Naive thymus-derived CD8-positive, alpha-beta T cell (primary cell): ENCODE measurements around the gene DUSP22. TPM values are rescaled to one million over a fixed set of nuclear protein-coding genes. Genes with fewer than 3 reads are reported as not detected.

ENCODE experiments used
- ATAC-seq, 2 donors: fragments of 150-1000 bp; cut with Tn5 transposase in 1 of 2; sonication (Bioruptor Pico), chemical (Tn5 transposase) in 1 of 2; 1 replicate in 1 of 2; 2 replicates in 1 of 2; pipeline ENCODE4 v1.10.0; 2021; ENCODE audit warnings: mild to moderate bottlenecking in 2 of 2, moderate library complexity in 2 of 2
- POLR2A ChIA-PET: fragments of 350-600 bp; sonication (Branson Sonifier 250); formaldehyde crosslinking; loops from one replicate; lab custom pipeline; 2021; ENCODE audit warnings: antibody characterized with exemption; lab: Charles Lee
- DNase-seq, 10 donors: peaks; one replicate each; pipeline versions ENCODE4 v3.0.0 to v3.0.0-alpha.2; 2020 to 2022
- H3K27ac Mint-ChIP-seq, 10 donors: one replicate each; pipeline ENCODE4 v1.8.0; 2020 to 2022; ENCODE audit warnings: mild to moderate bottlenecking in 10 of 10, mixed read lengths in 10 of 10, moderate library complexity in 4 of 10, inconsistent platforms in 1 of 10
- H3K27me3 Mint-ChIP-seq, 5 donors: one replicate each; pipeline ENCODE4 v1.8.0; 2021 to 2022; ENCODE audit warnings: mixed read lengths in 5 of 5
- H3K36me3 Mint-ChIP-seq, 3 donors: one replicate each; pipeline ENCODE4 v1.8.0; 2020 to 2022; ENCODE audit warnings: mixed read lengths in 3 of 3, mild to moderate bottlenecking in 2 of 3, inconsistent platforms in 1 of 3
- H3K4me1 Mint-ChIP-seq, 4 donors: one replicate each; pipeline ENCODE4 v1.8.0; 2021 to 2022; ENCODE audit warnings: mixed read lengths in 4 of 4
- H3K4me3 Mint-ChIP-seq, 10 donors: one replicate each; pipeline ENCODE4 v1.8.0; 2020 to 2022; ENCODE audit warnings: mild to moderate bottlenecking in 10 of 10, mixed read lengths in 10 of 10, moderate library complexity in 6 of 10, inconsistent platforms in 1 of 10
- H3K9me3 Mint-ChIP-seq, 9 donors: one replicate each; pipeline ENCODE4 v1.8.0; 2020 to 2022; ENCODE audit warnings: mixed read lengths in 9 of 9, mild to moderate bottlenecking in 3 of 9, inconsistent platforms in 1 of 9, moderate library complexity in 1 of 9
- polyA plus RNA-seq, 3 donors: library from polyadenylated mRNA; unstranded; fragments of 300-500 nt; fragmentation: Illumina TruSeq; gene quantifications; one replicate each; pipeline ENCODE4 v1.2.3, GENCODE V29; 2021
- total RNA-seq, 8 experiments: library from RNA in 2 of 8; stranded (reverse) in 2 of 8; gene quantifications; one replicate each; pipeline ENCODE4 v1.2.3 and lab custom pipeline; 2021 to 2026

Gene DUSP22
- total and polyA plus RNA-seq, 5 experiments from 2014 or later = 40.1 to 46.0 (median 43.0) TPM

GRCh38 chr6:349491-349921 lies 57.2 kb downstream of the DUSP22 start:
- POLR2A ChIA-PET = no interaction called here
- Mint-ChIP-seq H3K27me3 (no peaks in the 10 kb centered on the region), H3K36me3 (peaks cover 0 to 66% (median 19%) of the 10 kb centered on the region in 3 donors), H3K4me1 (peaks cover 1 to 15% (median 6%) of the 10 kb centered on the region in 4 donors), H3K4me3 (no peak overlapping the region), H3K9me3 (peaks cover 0 to 16% (median 0%) of the 10 kb centered on the region in 9 donors), H3K27ac (peak overlapping the region in 1 of 10 donors; percentile 18)
- DNase-seq (no peak), ATAC-seq (no peak)

- peaks cover 0 to 18% (median 8%) of the 10 kb centered on the region in 4 donors for H3K4me1 Mint-ChIP-seq
- H3K36me3 Mint-ChIP-seq = peaks cover 0 to 64% (median 19%) of the 10 kb centered on the region in 3 donors
- peaks cover 0 to 16% (median 0%) of the 10 kb centered on the region in 9 donors for H3K9me3 Mint-ChIP-seq
- no peaks in the 10 kb centered on the region for H3K27me3 Mint-ChIP-seq
- no peak overlapping the region for H3K4me3 Mint-ChIP-seq
- DNase-seq (no peak), ATAC-seq (no peak)
- no peak overlapping the region for H3K27ac Mint-ChIP-seq
- POLR2A ChIA-PET = no interaction called here
Measured at GRCh38 chr6:350371-350770, 58.1 kb downstream of the DUSP22 start.

DNA sequence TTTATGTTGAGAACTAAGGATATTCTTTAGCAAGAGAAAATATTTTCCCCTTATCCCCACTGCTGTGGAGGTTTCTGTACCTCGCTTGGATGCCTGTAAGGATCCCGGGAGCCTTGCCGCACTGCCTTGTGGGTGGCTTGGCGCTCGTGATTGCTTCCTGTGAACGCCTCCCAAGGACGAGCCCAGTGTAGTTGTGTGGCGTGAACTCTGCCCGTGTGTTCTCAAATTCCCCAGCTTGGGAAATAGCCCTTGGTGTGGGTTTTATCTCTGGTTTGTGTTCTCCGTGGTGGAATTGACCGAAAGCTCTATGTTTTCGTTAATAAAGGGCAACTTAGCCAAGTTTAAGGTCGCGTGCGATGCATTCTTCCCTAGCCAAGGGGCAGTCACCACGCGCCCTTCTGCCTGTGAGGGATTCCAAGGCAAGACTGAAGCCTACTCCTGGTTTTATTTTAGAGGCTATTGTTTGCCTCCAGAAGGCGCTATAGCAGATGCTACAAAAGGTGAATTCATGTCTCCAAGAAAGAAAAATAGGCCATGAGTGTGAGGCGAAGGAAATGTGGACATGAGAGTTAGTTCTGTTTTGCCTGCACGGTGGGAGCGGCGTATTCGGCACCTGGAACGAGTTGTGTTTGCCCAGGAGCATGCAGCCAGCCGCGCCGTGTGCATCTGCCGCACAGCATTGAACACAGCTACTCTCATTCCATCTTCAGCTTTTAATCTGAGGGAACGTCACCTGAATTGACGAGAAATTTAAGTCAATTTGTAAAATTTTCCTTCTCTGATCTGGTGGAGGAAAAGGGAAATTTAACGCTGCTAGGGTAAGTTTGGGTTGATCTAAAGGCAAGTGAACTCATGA lies 59.0 kb downstream of the DUSP22 start:
- POLR2A ChIA-PET = no interaction called here
- peaks cover 0 to 16% (median 0%) of the 10 kb centered on the region in 9 donors for H3K9me3 Mint-ChIP-seq
- peaks cover 0 to 55% (median 14%) of the 10 kb centered on the region in 3 donors for H3K36me3 Mint-ChIP-seq
- H3K4me1 Mint-ChIP-seq = peaks cover 0 to 16% (median 9%) of the 10 kb centered on the region in 4 donors
- ATAC-seq (no peak), DNase-seq (no peak)
- H3K4me3 Mint-ChIP-seq = no peak overlapping the region
- H3K27me3 Mint-ChIP-seq = no peaks in the 10 kb centered on the region
- no peak overlapping the region for H3K27ac Mint-ChIP-seq

DNA sequence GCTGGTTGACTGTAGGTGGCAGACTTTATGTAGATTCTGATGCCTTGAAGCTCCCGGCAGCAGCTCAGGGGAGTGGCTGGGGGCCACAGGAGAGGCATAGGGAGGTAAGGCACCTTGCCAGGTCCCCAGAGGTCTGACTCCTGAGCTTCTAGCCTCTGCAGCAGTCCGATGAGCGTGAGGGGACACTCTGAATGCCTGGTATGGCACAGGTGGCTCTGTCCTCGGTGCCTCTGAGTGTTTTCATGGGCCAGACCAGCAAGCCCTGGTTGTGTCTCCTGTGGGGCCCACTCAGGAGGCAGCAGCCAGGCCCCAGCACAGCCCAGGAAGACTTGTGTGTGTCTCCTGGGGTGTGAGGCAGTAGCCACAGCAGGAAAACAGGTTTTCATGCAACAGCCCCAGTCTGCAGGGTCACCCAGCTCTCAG lies 59.6 kb downstream of the DUSP22 start:
- POLR2A ChIA-PET = no interaction called here
- ATAC-seq = no peak

GRCh38 chr6:352474-352873 lies 60.2 kb downstream of the DUSP22 start:
- Mint-ChIP-seq H3K9me3 (peaks cover 0 to 16% (median 0%) of the 10 kb centered on the region in 9 donors), H3K27me3 (no peaks in the 10 kb centered on the region), H3K4me3 (no peak overlapping the region), H3K4me1 (peaks cover 8 to 18% (median 11%) of the 10 kb centered on the region in 4 donors), H3K36me3 (peaks cover 0 to 43% (median 14%) of the 10 kb centered on the region in 3 donors), H3K27ac (peak overlapping the region in 1 of 10 donors; percentile 52)
- DNase-seq (no peak), ATAC-seq (no peak)
- POLR2A ChIA-PET = no interaction called here

More for the DNA sequence above, 59.6 kb downstream of the DUSP22 start:
- no peaks in the 10 kb centered on the region for H3K27me3 Mint-ChIP-seq
- H3K4me1 Mint-ChIP-seq = peaks cover 5 to 18% (median 11%) of the 10 kb centered on the region in 4 donors
- H3K36me3 Mint-ChIP-seq = peaks cover 0 to 49% (median 14%) of the 10 kb centered on the region in 3 donors
- H3K4me3 Mint-ChIP-seq = no peak overlapping the region
- H3K27ac Mint-ChIP-seq = peak overlapping the region in 1 of 10 donors; percentile 52
- peaks cover 0 to 16% (median 0%) of the 10 kb centered on the region in 9 donors for H3K9me3 Mint-ChIP-seq
- DNase-seq = no peak

- no peak for DNase-seq
- POLR2A ChIA-PET = no interaction called here
- Mint-ChIP-seq H3K36me3 (peaks cover 0 to 37% (median 10%) of the 10 kb centered on the region in 3 donors), H3K9me3 (peaks cover 0 to 16% (median 0%) of the 10 kb centered on the region in 9 donors), H3K27ac (peak overlapping the region in 2 of 10 donors; percentile 43 to 66), H3K27me3 (no peaks in the 10 kb centered on the region), H3K4me1 (peaks cover 8 to 18% (median 11%) of the 10 kb centered on the region in 4 donors), H3K4me3 (no peak overlapping the region)
- no peak for ATAC-seq
Measured at GRCh38 chr6:352896-353470, 60.7 kb downstream of the DUSP22 start.

DNA sequence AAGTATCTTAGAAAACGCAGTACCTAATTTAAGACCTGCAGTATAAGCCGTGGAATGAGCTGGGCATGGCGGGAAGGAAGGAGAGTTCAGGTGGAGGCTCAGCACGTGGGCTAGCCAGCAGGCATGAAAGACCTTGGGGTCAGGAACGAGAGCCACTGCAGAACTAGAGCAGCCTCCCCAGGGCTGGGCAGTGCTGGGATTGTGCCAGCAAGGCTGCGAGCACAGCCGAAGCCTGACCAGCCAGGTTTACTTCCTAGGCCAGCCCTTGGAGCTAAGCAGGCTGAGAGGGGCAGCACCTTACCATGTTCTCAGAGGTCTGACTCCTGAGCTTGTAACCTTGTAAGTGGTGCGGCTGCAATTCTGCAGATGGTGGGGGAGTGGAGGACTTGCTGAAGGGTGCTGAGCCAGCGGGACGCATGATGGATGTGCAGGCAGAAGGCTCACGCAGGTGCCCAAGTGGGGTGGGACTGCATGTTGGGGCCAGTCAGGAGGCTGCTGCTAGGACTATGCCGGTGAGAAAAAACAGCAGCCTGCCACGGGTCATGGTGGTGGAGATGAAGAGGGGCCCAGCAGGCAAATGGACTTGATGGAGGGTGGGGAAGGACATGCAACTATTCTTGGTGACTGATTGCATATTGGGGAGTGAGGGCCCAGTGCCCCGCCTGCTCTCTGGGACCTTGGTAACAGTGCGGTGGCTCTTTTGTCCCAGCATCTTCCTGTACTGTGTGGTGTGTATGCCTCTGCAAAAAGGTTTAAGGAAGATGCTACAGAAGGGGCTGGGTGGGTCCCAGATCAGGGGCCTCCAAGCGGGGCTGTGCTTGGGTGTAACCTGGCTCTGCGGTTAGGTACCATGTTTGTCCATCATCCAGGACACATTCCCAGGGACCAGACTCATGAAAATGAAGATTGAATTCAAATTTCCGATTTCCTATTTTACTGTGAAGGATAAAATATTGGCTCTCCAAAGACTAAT lies 61.6 kb downstream of the DUSP22 start:
- H3K4me1 Mint-ChIP-seq = peaks cover 15 to 23% (median 19%) of the 10 kb centered on the region in 4 donors
- ATAC-seq (no peak), DNase-seq (no peak)
- POLR2A ChIA-PET = no interaction called here
- peak overlapping the region in 3 of 10 donors; percentile 4 to 66 (median 43) for H3K27ac Mint-ChIP-seq
- no peaks in the 10 kb centered on the region for H3K27me3 Mint-ChIP-seq
- H3K36me3 Mint-ChIP-seq = peaks cover 0 to 28% (median 6%) of the 10 kb centered on the region in 3 donors
- H3K9me3 Mint-ChIP-seq = peaks cover 0 to 18% (median 0%) of the 10 kb centered on the region in 9 donors
- no peak overlapping the region for H3K4me3 Mint-ChIP-seq

DNA sequence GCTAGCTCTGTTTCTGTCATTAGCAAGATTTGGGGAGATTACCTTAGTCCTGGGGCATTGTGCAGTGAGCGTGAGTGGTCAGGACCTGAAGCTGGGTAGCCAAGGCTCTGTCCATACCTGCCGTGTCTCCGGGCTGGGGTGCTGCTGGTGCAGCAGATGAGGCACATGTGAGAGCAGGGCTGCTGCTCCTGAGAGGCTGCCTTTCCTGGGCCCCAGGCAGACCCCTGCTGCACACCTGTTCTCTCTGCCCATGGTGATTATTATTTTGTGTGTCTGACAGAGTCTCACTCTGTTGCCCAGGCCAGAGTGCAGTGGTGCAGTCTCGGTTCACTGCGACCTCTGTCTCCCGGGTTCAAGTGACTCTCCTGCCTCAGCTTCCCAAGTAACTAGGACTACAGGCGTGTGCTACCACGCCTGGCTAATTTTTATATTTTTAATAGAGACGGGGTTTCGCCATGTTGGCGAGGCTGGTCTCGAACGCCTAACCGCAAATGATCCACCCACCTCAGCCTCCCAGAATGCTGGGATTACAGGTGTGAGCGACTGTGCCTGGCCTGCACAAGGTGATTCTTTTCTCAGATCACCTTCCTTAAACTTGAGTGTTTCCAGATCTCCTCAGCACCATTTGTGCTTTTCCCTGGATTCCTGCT lies 62.5 kb downstream of the DUSP22 start:
- DNase-seq = no peak
- H3K4me3 Mint-ChIP-seq = no peak overlapping the region
- POLR2A ChIA-PET = no interaction called here
- H3K9me3 Mint-ChIP-seq = peaks cover 0 to 15% (median 0%) of the 10 kb centered on the region in 9 donors
- ATAC-seq = no peak
- no peak overlapping the region for H3K27ac Mint-ChIP-seq
- peaks cover 15 to 24% (median 21%) of the 10 kb centered on the region in 4 donors for H3K4me1 Mint-ChIP-seq
- H3K36me3 Mint-ChIP-seq = peaks cover 0 to 20% (median 5%) of the 10 kb centered on the region in 3 donors
- H3K27me3 Mint-ChIP-seq = no peaks in the 10 kb centered on the region

DNA sequence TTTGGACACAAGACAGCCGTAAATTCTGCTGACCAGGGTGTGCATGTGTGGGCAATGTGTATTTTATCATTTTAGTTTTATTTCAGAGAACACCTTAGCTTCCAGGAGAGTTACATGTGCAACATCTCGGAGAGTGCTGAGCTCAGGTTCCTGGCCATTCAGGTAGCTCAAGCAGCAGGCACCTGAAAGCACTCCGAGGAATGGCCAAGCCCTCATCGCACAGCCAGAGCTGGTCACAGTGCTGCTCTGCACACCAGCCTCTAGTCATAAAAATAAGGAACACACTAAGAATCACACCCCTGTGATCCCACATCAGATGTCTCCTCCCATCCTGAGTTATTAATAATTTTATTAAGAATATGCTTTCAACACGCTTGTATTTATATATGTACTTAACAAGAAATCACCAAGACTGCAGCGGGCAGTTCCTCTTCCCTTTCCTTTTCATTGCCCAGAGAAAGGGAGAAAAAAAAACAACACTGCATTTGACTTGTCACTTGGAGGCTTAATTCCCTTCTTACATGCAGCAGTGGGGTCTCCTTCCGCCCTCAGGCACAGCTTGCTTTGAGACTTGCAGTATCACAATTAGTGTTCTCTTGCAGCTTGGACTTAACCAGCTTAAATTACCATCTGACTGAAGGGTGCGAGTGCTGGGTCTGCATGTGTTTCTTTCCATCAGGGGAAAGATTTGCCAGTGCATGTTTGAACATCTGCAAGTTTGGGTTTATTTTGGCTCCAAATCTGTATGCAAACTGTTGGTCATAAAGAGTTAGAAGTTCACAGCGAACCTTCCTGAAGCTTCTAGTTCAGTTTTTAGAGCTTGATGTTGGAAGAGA lies 63.3 kb downstream of the DUSP22 start:
- peak overlapping the region in 2 of 10 donors; percentile 3 to 70 for H3K27ac Mint-ChIP-seq
- POLR2A ChIA-PET = no interaction called here

GRCh38 chr6:356828-357251 lies 64.6 kb downstream of the DUSP22 start:
- POLR2A ChIA-PET = no interaction called here
- H3K9me3 Mint-ChIP-seq = peaks cover 0 to 13% (median 0%) of the 10 kb centered on the region in 9 donors
- no peak overlapping the region for H3K4me3 Mint-ChIP-seq
- H3K4me1 Mint-ChIP-seq = peaks cover 15 to 38% (median 26%) of the 10 kb centered on the region in 4 donors
- H3K27me3 Mint-ChIP-seq = no peaks in the 10 kb centered on the region
- H3K27ac Mint-ChIP-seq = peak overlapping the region in 7 of 10 donors; percentile 20 to 85 (median 52)
- H3K36me3 Mint-ChIP-seq = peaks cover 0 to 2% (median 0%) of the 10 kb centered on the region in 3 donors
- ATAC-seq (peak in 1 of 2 donors; percentile 25), DNase-seq (no peak)

More for the DNA sequence above, 63.3 kb downstream of the DUSP22 start:
- H3K36me3 Mint-ChIP-seq = peaks cover 0 to 11% (median 2%) of the 10 kb centered on the region in 3 donors
- DNase-seq (no peak), ATAC-seq (no peak)
- no peaks in the 10 kb centered on the region for H3K27me3 Mint-ChIP-seq
- peaks cover 0 to 11% (median 0%) of the 10 kb centered on the region in 9 donors for H3K9me3 Mint-ChIP-seq
- no peak overlapping the region for H3K4me3 Mint-ChIP-seq
- peaks cover 15 to 27% (median 21%) of the 10 kb centered on the region in 4 donors for H3K4me1 Mint-ChIP-seq
